GM20000 (cell line): ENCODE measurements around the gene GNLY.

Experiments
- DNase-seq: peaks from one replicate; pipeline ENCODE4 v3.0.0; 2012; ENCODE audit warnings: low spot score
- TF ChIP-seq, protein P1 (sequence below): IDR thresholded peaks from 2 replicates; pipeline ENCODE4 v1.5.1; 2012; ENCODE audit warnings: mild to moderate bottlenecking, control low read depth; ENCODE audit errors: extremely low read depth, missing control alignments

Gene GNLY

DNA sequence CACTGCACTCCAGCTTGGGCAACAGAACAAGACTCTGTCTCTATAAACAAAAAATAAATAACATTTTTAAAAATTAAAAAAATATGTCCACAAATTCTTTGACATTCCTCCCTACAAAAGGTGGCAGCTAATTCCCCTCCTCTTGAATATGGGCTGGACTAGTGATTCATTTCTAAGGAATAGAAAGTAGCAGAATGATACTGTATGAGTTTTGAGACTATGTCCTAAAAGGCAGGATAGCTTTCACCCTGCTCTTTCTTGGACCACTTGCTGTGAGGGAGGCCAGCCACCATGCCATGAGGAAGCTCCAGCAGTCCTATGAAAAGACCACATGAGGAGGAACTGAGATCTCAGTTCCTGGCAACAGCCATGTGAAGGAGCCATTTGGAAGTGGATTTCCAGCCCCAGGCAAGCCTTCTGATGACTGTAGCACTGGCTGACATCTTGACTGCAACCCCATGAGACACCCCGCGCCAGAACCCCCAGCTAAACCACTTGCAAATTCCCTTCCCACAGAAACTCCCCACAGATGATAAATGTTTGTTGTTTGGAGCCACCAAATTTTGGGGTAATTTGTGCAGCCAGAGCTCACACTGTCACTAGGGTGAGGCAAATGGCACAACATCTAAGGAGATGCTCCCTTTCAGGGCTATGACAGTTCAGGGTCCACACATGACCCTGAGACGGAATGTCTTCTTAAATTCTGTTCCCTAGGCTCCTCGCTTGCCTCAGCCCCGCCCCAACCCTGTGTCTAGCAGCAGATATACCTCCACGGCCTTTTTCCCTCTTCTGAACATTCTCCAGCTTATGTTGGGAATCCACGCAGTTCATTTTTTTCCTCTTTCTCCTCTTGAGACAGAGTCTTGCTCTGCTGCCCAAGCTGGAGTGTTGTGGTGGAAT is 42.5 kb downstream of the GNLY start:
- TF ChIP-seq, protein P1, sequence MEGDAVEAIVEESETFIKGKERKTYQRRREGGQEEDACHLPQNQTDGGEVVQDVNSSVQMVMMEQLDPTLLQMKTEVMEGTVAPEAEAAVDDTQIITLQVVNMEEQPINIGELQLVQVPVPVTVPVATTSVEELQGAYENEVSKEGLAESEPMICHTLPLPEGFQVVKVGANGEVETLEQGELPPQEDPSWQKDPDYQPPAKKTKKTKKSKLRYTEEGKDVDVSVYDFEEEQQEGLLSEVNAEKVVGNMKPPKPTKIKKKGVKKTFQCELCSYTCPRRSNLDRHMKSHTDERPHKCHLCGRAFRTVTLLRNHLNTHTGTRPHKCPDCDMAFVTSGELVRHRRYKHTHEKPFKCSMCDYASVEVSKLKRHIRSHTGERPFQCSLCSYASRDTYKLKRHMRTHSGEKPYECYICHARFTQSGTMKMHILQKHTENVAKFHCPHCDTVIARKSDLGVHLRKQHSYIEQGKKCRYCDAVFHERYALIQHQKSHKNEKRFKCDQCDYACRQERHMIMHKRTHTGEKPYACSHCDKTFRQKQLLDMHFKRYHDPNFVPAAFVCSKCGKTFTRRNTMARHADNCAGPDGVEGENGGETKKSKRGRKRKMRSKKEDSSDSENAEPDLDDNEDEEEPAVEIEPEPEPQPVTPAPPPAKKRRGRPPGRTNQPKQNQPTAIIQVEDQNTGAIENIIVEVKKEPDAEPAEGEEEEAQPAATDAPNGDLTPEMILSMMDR = no peak
- DNase-seq = no peak

DNA sequence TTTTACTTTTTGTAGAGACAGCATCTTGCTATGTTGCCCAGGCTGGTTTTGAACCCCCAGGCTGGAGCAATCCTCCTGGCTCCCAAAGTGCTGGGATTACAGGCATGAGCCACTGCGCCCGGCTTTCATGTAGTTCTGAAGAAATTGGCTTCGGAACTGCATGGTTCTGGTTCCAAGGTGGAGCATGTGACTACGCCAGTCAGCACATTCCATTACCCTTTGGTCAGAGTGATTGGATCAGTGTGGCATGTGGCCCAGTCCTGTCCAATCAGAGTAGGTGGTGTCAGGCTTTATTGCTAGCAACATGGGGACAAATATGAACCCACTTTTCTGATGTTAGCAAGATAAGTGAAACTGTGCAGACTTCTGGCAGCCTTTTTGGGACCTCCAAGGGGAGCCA is 43.3 kb downstream of the GNLY start:
- DNase-seq = no peak
- TF ChIP-seq, protein P1 = no peak

DNA sequence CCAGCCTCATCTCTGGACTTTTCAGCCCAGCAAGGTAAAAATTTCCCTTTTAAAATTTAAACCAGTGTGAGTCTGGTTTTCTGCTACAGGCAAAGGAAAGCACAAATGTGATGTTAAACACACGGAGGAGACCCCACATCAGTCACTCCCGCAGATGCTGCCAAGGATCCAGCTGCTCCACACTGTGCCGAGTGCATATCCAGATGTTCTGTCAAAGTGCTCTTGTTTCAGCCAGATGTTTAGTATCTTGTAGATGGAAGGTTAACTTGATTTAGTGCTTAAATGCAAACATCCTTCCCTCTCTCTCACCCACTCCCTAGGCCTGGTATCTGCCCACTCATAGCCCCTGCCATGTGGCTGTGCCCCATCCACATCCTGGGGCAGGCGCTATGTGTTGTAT is 43.8 kb downstream of the GNLY start:
- DNase-seq = no peak

DNA sequence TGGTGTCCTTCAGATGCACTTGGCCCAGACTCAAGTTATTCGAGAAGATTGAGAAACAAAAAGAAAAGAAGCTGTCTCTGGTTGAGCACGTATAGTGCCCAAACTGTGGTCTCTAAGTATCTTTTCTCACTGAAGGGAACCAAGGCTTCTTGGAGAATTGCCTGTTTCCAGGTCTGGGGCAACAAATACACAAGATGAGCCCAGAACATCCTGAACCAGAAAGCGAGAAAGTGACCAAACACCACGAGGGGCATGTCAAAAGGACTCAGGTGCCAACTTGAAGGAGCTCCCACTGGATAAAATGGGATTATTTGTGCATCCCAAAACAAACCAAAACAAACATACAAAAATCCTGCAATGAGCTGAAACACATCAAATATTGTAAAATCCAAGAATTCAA is 46.0 kb downstream of the GNLY start:
- no peak for DNase-seq
- TF ChIP-seq, protein P1 = no peak

More for the DNA sequence above, 43.8 kb downstream of the GNLY start:
- TF ChIP-seq, protein P1 = no peak

DNA sequence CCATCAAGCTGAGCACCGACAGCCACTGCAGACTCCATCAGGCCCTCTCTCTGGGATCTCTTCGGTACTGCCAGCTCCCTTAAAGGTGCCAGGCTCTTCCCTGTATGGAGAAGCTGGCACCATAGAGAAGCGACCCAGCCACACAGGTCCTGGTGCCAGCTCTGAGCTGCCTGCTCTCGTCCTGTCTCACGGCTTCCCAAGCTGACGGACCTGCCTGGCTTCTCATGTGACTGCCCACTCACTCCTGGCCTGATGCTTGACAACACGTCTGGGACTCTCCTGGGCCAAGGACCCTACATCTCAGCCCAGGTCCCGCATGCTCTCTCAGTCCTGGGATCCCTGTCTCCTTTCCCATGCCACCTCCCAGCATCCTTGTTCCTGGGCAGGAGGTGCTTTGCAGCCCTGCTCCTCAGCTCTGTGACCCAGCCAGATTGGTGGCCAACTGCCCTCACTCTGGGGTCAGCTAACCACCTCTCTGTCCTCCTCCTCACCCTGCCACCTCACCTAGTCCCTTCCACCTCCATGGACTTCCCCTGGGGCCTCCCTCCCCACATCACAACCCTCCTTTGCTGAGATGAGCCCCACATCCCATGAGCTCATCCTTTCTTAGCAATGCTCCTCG is 47.2 kb downstream of the GNLY start:
- TF ChIP-seq, protein P1 = no peak

DNA sequence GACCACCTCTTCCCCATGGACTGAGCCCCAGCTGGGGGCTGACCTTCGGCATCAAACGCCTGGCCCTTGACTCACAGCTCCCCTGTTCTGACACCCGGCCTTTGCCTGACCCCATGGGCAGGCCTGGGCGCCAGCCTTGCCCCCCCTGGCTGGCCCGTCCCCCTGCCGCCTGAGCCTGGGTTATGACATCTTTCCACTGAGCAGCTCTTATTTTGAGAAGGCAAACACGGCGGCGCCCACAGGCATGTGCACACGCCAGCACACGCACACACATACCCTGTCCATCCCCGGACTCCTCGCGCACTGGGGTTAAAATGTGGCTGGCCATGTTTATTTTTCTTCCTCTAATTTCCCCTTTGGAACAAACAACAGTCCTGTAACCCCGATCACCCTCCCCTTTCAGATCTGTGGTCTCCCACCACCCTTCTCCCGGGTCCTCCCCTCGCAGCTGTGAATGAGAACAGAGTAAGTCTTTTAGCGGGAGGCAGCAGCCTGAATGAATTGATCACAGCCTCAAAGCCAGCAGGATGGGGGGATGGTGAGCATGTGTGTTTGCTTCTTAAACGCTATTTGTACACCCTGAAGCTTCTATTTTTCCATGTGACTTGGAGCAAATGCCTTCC is 47.8 kb downstream of the GNLY start:
- DNase-seq = no peak
- TF ChIP-seq, protein P1 = no peak

More for the DNA sequence above, 47.2 kb downstream of the GNLY start:
- no peak for DNase-seq
